Brain microvascular endothelial cell (primary cell): ENCODE data around the gene FARSB.

ENCODE experiments used
- DNase-seq: peaks from one replicate; pipeline ENCODE4 v3.0.0-alpha.2; 2020
- H3K27ac ChIP-seq: fragments of 250-450 bp; sonication (Bioruptor Pico); 2 replicates; pipeline ENCODE4 v1.5.1; 2020; ENCODE audit warnings: mild to moderate bottlenecking, moderate library complexity
- H3K27me3 ChIP-seq: fragments of 250-450 bp; sonication (Bioruptor Pico); replicated peaks from 2 replicates; pipeline ENCODE4 v1.5.1; 2020; ENCODE audit warnings: mild to moderate bottlenecking
- H3K36me3 ChIP-seq: fragments of 250-450 bp; sonication (Bioruptor Pico); replicated peaks from 2 replicates; pipeline ENCODE4 v1.5.1; 2020; ENCODE audit warnings: mild to moderate bottlenecking
- H3K4me3 ChIP-seq: 2 replicates; pipeline ENCODE4 v1.5.1; 2011; ENCODE audit warnings: low read depth, mild to moderate bottlenecking, control low read depth, low read length, moderate library complexity
- CTCF ChIP-seq: IDR thresholded peaks from 2 replicates; pipeline ENCODE4 v1.5.1; 2011; ENCODE audit warnings: low read depth, mild to moderate bottlenecking, moderate library complexity, low read length, control low read depth, inconsistent platforms; ENCODE audit errors: missing control alignments
- in situ Hi-C: cut with HindIII; loops from 2 replicates; pipeline ENCODE4 v1.10.0; 2017; ENCODE audit warnings: low sequenced_read_pairs, low pct_ligation_motif_present

The FARSB gene

GRCh38 chr2:222653280-222653679, 2.6 kb downstream of the FARSB start:
- TF ChIP-seq CTCF, result no peak
- Histone ChIP-seq H3K27me3 (no peaks in the 10 kb centered on the region), H3K4me3 (no peak overlapping the region), H3K27ac (no peak overlapping the region), H3K36me3 (peaks cover 6% of the 10 kb centered on the region)
- no peak for DNase-seq
- in situ Hi-C loops, result no loop called here

DNA sequence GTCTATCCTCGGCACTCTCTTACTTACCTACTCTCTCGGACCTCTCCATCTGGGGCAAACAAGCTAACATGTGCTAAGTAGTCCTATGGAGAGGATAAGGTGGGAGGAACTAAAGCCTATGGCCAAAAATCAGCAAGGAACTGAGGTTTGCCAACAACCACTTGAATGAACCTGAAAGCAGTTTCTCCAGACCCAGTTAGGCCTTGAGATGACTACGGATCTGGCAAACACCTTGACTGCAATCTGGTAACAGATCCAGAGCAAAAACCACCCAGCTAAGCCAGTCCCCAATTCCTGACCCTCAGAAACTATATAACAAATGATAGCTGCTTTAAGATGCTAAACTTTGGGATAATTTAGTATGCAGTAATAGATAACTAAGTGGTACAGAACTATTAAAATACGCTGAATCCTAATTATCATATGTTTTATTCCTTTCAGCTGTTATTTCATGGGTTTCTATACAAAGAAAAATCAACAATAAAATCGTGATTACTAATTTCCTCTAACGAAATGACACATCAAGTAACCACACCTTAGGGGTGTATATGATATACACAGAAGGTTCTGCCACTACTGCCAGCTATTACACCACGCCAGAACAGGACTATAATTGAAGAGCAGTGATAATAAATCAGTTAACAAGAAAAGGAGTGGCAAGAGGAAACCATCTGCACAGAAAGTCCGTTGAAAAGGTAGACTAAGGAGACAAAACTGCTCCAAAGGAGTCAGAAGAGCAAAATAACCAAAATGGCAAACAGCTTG, 3.2 kb downstream of the FARSB start:
- Histone ChIP-seq H3K4me3 (no peak overlapping the region), H3K27ac (no peak overlapping the region), H3K27me3 (no peaks in the 10 kb centered on the region), H3K36me3 (peaks cover 8% of the 10 kb centered on the region)
- no peak for TF ChIP-seq CTCF
- in situ Hi-C loops, result no loop called here
- DNase-seq, result no peak

DNA sequence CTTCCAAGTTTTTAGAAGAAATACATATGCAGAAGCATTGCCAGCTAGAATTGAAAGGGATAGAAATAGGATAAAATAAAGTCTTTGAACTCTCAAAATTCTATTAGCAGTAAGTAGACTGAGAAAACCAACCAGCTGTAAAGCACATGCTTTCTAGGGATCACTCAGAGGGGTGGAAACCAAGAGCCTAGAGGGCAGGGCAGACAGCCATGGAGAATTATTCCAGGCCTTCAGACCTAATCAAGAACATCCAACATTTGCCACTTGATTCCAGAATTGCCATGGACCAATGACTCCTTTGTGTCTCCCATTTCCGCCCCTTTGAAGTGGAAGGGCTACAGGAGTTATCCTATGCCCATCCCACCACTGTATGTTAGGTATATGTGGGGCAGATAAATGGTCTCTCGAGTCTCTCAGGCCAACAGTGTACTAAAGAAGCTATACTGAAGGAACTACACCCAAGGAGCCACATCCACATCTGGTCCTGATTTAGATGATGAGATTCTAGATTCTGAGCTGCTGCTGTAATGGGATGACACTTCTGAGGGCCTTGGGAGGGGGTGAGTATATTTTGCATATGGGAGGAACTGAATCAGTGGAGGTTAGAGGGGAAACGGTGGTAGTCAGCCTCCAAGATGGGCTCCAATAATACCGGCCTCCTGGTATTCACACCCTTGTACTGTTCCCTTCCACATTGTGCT, 4.0 kb downstream of the FARSB start:
- H3K36me3 ChIP-seq, result peaks cover 16% of the 10 kb centered on the region
- no peaks in the 10 kb centered on the region for H3K27me3 ChIP-seq
- in situ Hi-C loops, result no loop called here
- no peak overlapping the region for H3K4me3 ChIP-seq
- no peak for DNase-seq
- H3K27ac ChIP-seq, result no peak overlapping the region
- TF ChIP-seq CTCF, result no peak

DNA sequence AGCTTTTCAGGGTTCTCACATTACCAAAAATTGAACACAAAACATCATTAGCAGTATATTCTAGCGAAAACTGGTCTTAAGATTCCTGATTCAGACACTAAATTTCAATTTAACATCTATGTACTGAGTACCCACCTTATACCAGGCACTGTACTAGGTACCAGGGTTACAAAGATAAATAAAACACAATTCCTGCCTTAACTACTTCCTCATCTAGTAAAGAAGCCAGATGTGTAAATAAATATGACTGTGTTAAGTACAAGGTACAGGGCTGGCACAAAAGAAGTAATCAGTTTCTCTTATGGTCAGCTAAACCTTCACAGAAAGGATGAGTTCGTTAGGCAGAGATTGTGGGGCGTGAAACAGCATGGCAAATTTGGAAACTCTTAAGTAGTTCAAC, 6.1 kb downstream of the FARSB start:
- Histone ChIP-seq H3K36me3 (peaks cover 18% of the 10 kb centered on the region), H3K4me3 (no peak overlapping the region), H3K27me3 (no peaks in the 10 kb centered on the region), H3K27ac (no peak overlapping the region)
- no peak for DNase-seq
- in situ Hi-C loops, result no loop called here
- TF ChIP-seq CTCF, result no peak

GRCh38 chr2:222646008-222646407, 9.9 kb downstream of the FARSB start:
- Histone ChIP-seq H3K36me3 (peaks cover 23% of the 10 kb centered on the region), H3K27me3 (no peaks in the 10 kb centered on the region), H3K27ac (no peak overlapping the region), H3K4me3 (no peak overlapping the region)
- in situ Hi-C loops, result no loop called here
- TF ChIP-seq CTCF, result no peak
- no peak for DNase-seq

- H3K4me3 ChIP-seq, result no peak overlapping the region
- H3K36me3 ChIP-seq, result peaks cover 17% of the 10 kb centered on the region
- H3K27me3 ChIP-seq, result no peaks in the 10 kb centered on the region
- TF ChIP-seq CTCF, result no peak
- in situ Hi-C loops, result no loop called here
- no peak for DNase-seq
- H3K27ac ChIP-seq, result no peak overlapping the region
These were observed 12.8 kb downstream of the FARSB start for GRCh38 chr2:222643134-222643533.
